Duodenal mucosa (tissue), 2 donors: ENCODE data around the gene ZFYVE19.

Source experiments
- H3K27ac ChIP-seq: one replicate; pipeline ENCODE4 v1.7.0; 2013; ENCODE audit warnings: low read depth, low read length
- H3K27me3 ChIP-seq, 2 donors: one replicate each; pipeline ENCODE4 v1.7.0; 2013; ENCODE audit warnings: low read length in 2 of 2, control low read depth in 1 of 2; ENCODE audit not compliant: insufficient read depth in 2 of 2, control insufficient read depth in 1 of 2
- H3K36me3 ChIP-seq, 2 donors: one replicate each; pipeline ENCODE4 v1.7.0; 2013; ENCODE audit warnings: low read length in 2 of 2, control low read depth in 1 of 2; ENCODE audit not compliant: insufficient read depth in 2 of 2, control insufficient read depth in 1 of 2
- H3K4me1 ChIP-seq, 2 donors: one replicate each; pipeline ENCODE4 v1.7.0; 2013; ENCODE audit warnings: low read length in 2 of 2, control low read depth in 1 of 2; ENCODE audit not compliant: insufficient read depth in 2 of 2, control insufficient read depth in 1 of 2
- H3K4me3 ChIP-seq, 2 donors: one replicate each; pipeline ENCODE4 v1.7.0; 2013; ENCODE audit warnings: low read length in 2 of 2, low read depth in 1 of 2
- H3K9ac ChIP-seq, 2 donors: one replicate each; pipeline ENCODE4 v1.7.0; 2013; ENCODE audit warnings: low read length in 2 of 2, low read depth in 1 of 2
- H3K9me3 ChIP-seq, 2 donors: one replicate each; pipeline ENCODE4 v1.7.0; 2013; ENCODE audit warnings: low read length in 2 of 2, control low read depth in 1 of 2; ENCODE audit not compliant: control insufficient read depth in 1 of 2

Gene ZFYVE19

DNA sequence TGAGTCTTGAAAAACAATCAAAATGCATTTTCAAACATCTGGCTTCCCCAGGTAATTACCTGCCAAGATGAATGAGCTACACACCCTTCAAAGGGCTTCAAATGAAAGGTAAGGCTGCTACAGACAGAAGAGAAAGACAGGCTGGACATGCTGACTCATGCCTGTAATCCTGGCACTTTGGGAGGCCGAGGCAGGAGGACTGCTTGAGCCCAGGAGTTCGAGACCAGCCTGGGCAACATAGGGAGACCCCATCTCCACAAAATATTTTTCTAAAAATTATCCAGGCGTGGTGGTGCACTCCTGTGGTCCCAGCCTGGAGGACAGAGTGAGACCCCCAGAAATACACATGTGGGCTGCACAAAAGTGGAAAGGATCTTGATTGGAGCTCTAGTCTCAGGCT, 14.5 kb upstream of the ZFYVE19 start:
- no peaks in the 10 kb centered on the region for H3K27me3 ChIP-seq
- no peak overlapping the region for H3K27ac ChIP-seq
- H3K4me1 ChIP-seq = peaks cover 18 to 45% of the 10 kb centered on the region in 2 donors
- H3K9me3 ChIP-seq = no peaks in the 10 kb centered on the region
- H3K9ac ChIP-seq = no peak overlapping the region
- H3K4me3 ChIP-seq = no peak overlapping the region
- H3K36me3 ChIP-seq = peaks cover 0 to 6% of the 10 kb centered on the region in 2 donors

DNA sequence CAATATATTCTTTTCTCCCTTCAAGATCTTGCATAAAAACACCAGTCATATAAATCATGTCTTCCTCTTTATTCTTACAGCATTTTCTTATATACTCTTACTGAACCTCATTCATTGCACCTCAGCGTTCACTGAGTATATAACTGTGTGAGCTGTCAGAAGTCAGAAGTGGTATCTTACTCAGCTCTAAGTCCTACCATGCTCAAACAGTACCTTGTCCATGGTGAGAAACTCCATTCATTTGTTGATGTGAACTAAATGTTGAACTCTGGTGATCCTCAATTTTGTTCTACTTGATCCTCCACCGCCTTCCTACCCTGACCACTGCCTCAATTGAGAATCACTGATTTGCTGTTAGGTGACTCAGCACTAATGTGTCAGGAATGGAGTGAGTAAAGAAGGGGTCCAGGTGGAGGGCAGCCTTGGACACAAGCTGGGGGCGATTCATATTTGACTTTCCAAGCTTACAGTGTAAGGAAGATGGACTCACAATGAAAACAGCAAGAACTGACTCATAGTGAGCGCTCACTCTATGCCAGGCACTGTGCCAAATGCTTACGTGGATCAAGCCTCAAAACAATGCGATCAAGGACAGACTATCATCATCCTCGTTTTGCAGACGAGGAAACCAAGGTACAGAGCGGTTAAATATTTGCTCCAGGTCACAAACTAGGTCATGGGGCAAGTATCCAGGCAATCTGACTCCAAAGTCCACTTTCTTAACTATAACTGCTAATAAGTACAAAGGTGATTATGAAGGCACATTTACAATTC, 13.5 kb upstream of the ZFYVE19 start:
- Histone ChIP-seq H3K4me1 (peaks cover 10 to 38% of the 10 kb centered on the region in 2 donors), H3K4me3 (peak overlapping the region in 1 of 2 donors; percentile 21), H3K36me3 (peaks cover 0 to 9% of the 10 kb centered on the region in 2 donors), H3K9ac (peak overlapping the region in 1 of 2 donors; percentile 47), H3K27ac (peak overlapping the region; percentile 65), H3K27me3 (no peaks in the 10 kb centered on the region), H3K9me3 (no peaks in the 10 kb centered on the region)

DNA sequence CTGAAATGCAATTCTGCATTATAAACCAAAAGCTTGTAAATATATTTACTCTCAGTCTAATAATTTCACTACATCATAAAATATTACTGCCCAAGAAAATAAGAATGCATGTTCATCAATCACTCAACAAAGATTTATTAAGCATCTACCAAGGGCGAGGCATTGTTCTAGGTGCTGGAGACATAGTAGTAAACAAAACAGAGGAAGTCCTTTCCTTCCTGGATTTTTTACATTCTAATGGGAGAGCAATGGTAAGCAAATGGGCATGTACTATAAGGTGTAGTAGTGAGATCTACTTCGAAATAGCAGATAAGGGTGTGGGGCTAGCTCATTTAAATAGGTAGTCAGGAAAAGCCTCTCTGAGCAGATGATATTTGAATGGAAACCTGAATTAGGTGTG, 10.8 kb upstream of the ZFYVE19 start:
- peaks cover 0 to 7% of the 10 kb centered on the region in 2 donors for H3K36me3 ChIP-seq
- H3K4me3 ChIP-seq = no peak overlapping the region
- no peak overlapping the region for H3K9ac ChIP-seq
- no peaks in the 10 kb centered on the region for H3K27me3 ChIP-seq
- no peak overlapping the region for H3K27ac ChIP-seq
- peaks cover 12 to 32% of the 10 kb centered on the region in 2 donors for H3K4me1 ChIP-seq
- H3K9me3 ChIP-seq = no peaks in the 10 kb centered on the region

DNA sequence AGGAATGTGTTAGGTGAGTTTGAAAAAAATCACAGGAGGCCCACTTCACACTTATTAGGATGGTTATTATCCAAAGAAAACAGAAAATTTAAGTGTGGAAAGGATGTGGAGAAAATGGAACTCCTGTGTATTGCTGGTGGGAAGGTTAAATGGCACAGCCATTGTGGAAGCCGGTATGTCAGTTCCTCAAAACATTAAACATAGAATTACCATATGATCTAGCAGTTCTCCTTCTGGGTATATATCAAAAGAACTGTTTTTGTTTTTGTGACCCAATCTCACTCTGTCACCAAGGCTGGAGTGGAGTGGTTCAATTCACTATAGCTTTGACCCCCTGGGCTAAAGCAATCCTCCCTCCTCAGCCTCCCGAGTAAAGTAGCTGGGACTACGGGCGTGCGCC, 10.4 kb upstream of the ZFYVE19 start:
- no peak overlapping the region for H3K9ac ChIP-seq
- H3K36me3 ChIP-seq = peaks cover 0 to 7% of the 10 kb centered on the region in 2 donors
- H3K27ac ChIP-seq = no peak overlapping the region
- no peak overlapping the region for H3K4me3 ChIP-seq
- peaks cover 12 to 32% of the 10 kb centered on the region in 2 donors for H3K4me1 ChIP-seq
- H3K27me3 ChIP-seq = no peaks in the 10 kb centered on the region
- no peaks in the 10 kb centered on the region for H3K9me3 ChIP-seq

DNA sequence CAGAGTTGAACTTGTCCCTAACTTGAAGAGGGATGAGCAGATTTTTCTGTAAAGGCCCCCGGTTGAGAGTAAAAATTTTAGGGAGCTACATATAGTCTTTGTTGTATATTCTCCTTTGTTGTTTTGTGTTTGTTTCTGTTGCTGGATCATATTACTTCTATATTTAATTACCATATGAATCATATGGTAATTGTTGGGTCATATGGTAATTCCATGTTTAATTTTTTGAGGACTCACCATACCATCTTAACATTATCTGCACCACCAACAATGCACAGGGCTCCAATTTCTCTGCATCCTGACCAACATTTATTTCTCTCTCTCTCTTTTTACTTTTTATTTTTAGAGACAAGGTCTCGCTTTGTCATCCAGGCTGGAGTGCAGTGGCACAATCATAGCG, 7.4 kb upstream of the ZFYVE19 start:
- Histone ChIP-seq H3K4me3 (no peak overlapping the region), H3K36me3 (peaks cover 0 to 5% of the 10 kb centered on the region in 2 donors), H3K27me3 (no peaks in the 10 kb centered on the region), H3K4me1 (peaks cover 12 to 30% of the 10 kb centered on the region in 2 donors), H3K9ac (no peak overlapping the region), H3K9me3 (no peaks in the 10 kb centered on the region), H3K27ac (no peak overlapping the region)

DNA sequence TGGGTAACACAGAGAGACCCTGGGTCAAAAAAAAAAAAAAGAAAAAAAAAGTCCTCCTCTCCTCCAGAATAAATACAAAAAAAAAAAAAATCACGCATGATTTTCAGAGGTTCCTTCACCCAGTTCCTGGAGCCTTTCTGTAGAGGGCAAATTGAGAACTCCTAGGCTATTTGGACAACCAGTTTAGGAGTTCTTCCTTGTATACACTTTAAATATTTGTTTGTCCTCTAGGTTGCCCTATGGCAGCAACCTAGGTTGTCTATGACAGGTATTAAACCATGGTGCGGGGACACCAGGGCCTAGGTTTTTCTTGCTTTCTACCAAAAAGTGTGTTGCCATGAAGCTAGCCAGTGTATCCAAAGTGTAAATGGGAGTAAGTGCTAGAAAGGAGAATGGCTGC, 3.8 kb upstream of the ZFYVE19 start:
- no peak overlapping the region for H3K4me3 ChIP-seq
- no peak overlapping the region for H3K9ac ChIP-seq
- no peaks in the 10 kb centered on the region for H3K9me3 ChIP-seq
- peaks cover 0 to 5% of the 10 kb centered on the region in 2 donors for H3K36me3 ChIP-seq
- no peak overlapping the region for H3K27ac ChIP-seq
- H3K27me3 ChIP-seq = no peaks in the 10 kb centered on the region
- H3K4me1 ChIP-seq = peaks cover 20 to 24% of the 10 kb centered on the region in 2 donors

DNA sequence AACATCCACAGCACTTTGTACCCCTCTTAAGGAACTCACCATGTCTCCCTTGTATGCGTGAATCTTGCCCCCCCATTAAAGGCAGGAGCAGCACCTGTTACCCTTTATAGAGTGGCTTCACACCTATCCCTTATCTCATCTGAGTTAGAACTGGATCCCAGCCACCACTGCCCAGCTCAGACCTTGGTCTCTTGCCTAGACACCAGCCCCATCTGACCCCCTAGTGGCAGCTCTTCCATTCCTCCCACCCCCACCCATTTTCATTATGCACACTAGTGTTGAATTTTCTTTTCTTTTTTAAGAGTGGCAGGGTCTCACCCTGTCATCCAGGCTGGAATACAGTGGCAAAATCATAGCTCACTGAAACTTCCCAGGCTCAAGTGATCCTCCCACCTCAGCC, 3.2 kb upstream of the ZFYVE19 start:
- Histone ChIP-seq H3K4me3 (no peak overlapping the region), H3K9me3 (no peaks in the 10 kb centered on the region), H3K27ac (no peak overlapping the region), H3K36me3 (no peaks in the 10 kb centered on the region), H3K9ac (no peak overlapping the region), H3K27me3 (no peaks in the 10 kb centered on the region), H3K4me1 (peaks cover 22 to 25% of the 10 kb centered on the region in 2 donors)

DNA sequence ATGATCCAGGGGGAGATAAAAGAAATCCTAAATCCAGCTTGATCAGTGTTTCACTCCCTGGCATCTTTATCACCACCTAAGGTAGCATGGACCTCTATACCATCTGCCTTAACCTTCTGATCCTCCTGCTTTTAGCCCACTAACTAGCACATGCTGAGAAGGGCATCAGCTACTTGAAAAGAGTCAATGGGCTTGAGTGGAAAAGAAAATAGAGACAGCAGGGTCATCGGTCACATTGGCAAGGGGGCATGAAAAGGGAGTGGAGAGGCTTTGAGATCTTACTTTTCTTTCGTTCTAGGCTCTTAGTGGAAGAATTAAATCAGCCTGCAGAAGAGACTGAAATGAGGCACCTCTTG, 239 bp upstream of the ZFYVE19 start:
- peak overlapping the region; percentile 97 for H3K27ac ChIP-seq
- H3K9me3 ChIP-seq = no peaks in the 10 kb centered on the region
- peak overlapping the region; percentile 100 for H3K9ac ChIP-seq
- peak overlapping the region; percentile 99 to 100 for H3K4me3 ChIP-seq
- peaks cover 28 to 36% of the 10 kb centered on the region in 2 donors for H3K4me1 ChIP-seq
- H3K27me3 ChIP-seq = no peaks in the 10 kb centered on the region
- peaks cover 9 to 18% of the 10 kb centered on the region in 2 donors for H3K36me3 ChIP-seq

DNA sequence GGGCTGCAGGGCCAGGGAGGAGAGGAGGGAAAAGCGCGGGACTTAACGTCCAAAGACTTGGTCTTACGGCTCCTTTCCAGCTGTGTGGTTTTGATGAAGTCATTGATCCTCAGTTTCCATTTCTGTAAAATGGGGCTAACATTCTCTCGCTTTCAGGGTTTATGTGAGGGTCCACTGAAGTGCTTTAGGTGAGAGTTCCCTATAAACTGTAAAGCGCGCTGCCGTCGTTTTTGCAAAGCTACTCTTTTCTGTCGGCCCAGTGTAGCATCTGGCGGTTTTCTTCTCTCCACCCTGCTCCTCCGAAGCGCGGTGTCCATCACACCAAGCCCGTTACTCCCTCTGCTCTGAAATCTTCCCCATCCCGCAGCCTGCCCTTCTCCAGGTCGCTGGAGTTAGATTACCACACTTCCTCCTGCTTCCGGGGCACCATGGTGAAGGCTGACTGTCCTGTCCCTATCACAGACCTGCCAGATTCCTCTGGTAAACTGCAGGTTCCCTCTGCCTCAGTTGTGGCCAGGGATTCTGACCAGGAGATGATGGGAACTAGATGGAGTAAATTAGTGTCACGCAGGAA, 1.1 kb downstream of the ZFYVE19 start:
- Histone ChIP-seq H3K4me1 (peaks cover 28 to 36% of the 10 kb centered on the region in 2 donors), H3K9ac (peak overlapping the region; percentile 51 to 100), H3K27ac (peak overlapping the region; percentile 50), H3K9me3 (no peaks in the 10 kb centered on the region), H3K4me3 (peak overlapping the region; percentile 99 to 100), H3K27me3 (no peaks in the 10 kb centered on the region), H3K36me3 (peaks cover 9 to 23% of the 10 kb centered on the region in 2 donors)

DNA sequence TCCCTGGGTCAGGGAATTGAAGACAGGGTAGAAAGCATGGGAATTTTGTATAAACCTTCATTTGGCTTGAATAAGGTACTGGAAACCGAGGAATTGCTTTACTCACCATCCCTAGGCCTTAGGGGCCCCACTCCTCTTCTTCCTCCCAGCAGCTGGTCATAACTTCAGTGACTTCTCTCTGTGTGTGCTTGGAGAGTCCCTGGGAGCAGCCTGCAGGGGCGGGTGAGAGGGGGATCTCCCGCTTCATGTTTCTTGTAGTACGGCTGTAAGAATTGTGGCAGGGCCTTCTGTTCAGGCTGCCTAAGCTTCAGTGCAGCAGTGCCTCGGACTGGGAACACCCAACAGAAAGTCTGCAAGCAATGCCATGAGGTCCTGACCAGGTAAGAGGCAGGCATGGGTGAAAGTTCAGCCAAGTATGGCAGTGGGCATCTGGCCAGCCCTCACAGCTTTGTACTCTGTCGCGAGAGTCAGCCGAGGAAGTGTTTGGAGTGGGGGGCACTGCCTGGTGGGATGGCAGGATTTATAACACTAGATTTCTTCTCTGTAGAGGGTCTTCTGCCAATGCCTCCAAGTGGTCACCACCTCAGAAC, 2.1 kb downstream of the ZFYVE19 start:
- Histone ChIP-seq H3K4me1 (peaks cover 19 to 31% of the 10 kb centered on the region in 2 donors), H3K36me3 (peaks cover 14 to 33% of the 10 kb centered on the region in 2 donors), H3K27ac (no peak overlapping the region), H3K9ac (no peak overlapping the region), H3K9me3 (no peaks in the 10 kb centered on the region), H3K4me3 (peak overlapping the region in 1 of 2 donors; percentile 100), H3K27me3 (no peaks in the 10 kb centered on the region)
